HG03280 (cell line): ENCODE data around the gene PSMG3.
"Not testable (repeated sequence)": the region's sequence is repeated elsewhere in the genome, so short reads cannot be mapped to it uniquely, and the experiment has no call there.

ENCODE experiments used
- ATAC-seq: cut with Tn5 transposase; IDR thresholded peaks from one replicate; pipeline ENCODE4 v1.9.1; 2021; ENCODE audit warnings: mild to moderate bottlenecking, moderate library complexity; ENCODE audit not compliant: unreplicated experiment

Gene PSMG3

GRCh38 chr7:1536455-1536742 is 33.4 kb downstream of the PSMG3 start:
- ATAC-seq = no peak

- ATAC-seq = no peak
Observed at GRCh38 chr7:1535701-1536454, 34.0 kb downstream of the PSMG3 start.

- no peak for ATAC-seq
Observed at GRCh38 chr7:1535100-1535458, 34.8 kb downstream of the PSMG3 start.

GRCh38 chr7:1534330-1535099 is 35.3 kb downstream of the PSMG3 start:
- ATAC-seq = no peak

- no peak for ATAC-seq
Observed at GRCh38 chr7:1533547-1534329, 36.1 kb downstream of the PSMG3 start.

GRCh38 chr7:1533255-1533546 is 36.6 kb downstream of the PSMG3 start:
- no peak for ATAC-seq

GRCh38 chr7:1532456-1533254 is 37.2 kb downstream of the PSMG3 start:
- no peak for ATAC-seq

GRCh38 chr7:1531979-1532455 is 37.8 kb downstream of the PSMG3 start:
- ATAC-seq = no peak

GRCh38 chr7:1531263-1531978 is 38.4 kb downstream of the PSMG3 start:
- peak; percentile 19 for ATAC-seq

- peak; percentile 18 for ATAC-seq
Observed at GRCh38 chr7:1530946-1531262, 38.9 kb downstream of the PSMG3 start.

- no peak for ATAC-seq
Observed at GRCh38 chr7:1529383-1530116, 40.3 kb downstream of the PSMG3 start.

- no peak for ATAC-seq
Observed at GRCh38 chr7:1526271-1526754, 43.5 kb downstream of the PSMG3 start.

GRCh38 chr7:1525409-1525808 is 44.4 kb downstream of the PSMG3 start:
- no peak for ATAC-seq

- ATAC-seq = no peak
Observed at GRCh38 chr7:1523844-1524243, 46.0 kb downstream of the PSMG3 start.

GRCh38 chr7:1523208-1523607 is 46.6 kb downstream of the PSMG3 start:
- no peak for ATAC-seq

GRCh38 chr7:1521456-1521855 is 48.4 kb downstream of the PSMG3 start:
- ATAC-seq = no peak

- no peak for ATAC-seq
Observed at GRCh38 chr7:1520539-1521234, 49.1 kb downstream of the PSMG3 start.

GRCh38 chr7:1519322-1519922 is 50.4 kb downstream of the PSMG3 start:
- not testable (repeated sequence) for ATAC-seq
